ENCODE measurements around the gene AFDN.

The AFDN gene, protein sequence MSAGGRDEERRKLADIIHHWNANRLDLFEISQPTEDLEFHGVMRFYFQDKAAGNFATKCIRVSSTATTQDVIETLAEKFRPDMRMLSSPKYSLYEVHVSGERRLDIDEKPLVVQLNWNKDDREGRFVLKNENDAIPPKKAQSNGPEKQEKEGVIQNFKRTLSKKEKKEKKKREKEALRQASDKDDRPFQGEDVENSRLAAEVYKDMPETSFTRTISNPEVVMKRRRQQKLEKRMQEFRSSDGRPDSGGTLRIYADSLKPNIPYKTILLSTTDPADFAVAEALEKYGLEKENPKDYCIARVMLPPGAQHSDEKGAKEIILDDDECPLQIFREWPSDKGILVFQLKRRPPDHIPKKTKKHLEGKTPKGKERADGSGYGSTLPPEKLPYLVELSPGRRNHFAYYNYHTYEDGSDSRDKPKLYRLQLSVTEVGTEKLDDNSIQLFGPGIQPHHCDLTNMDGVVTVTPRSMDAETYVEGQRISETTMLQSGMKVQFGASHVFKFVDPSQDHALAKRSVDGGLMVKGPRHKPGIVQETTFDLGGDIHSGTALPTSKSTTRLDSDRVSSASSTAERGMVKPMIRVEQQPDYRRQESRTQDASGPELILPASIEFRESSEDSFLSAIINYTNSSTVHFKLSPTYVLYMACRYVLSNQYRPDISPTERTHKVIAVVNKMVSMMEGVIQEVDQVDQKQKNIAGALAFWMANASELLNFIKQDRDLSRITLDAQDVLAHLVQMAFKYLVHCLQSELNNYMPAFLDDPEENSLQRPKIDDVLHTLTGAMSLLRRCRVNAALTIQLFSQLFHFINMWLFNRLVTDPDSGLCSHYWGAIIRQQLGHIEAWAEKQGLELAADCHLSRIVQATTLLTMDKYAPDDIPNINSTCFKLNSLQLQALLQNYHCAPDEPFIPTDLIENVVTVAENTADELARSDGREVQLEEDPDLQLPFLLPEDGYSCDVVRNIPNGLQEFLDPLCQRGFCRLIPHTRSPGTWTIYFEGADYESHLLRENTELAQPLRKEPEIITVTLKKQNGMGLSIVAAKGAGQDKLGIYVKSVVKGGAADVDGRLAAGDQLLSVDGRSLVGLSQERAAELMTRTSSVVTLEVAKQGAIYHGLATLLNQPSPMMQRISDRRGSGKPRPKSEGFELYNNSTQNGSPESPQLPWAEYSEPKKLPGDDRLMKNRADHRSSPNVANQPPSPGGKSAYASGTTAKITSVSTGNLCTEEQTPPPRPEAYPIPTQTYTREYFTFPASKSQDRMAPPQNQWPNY (N-terminal part only)

DNA sequence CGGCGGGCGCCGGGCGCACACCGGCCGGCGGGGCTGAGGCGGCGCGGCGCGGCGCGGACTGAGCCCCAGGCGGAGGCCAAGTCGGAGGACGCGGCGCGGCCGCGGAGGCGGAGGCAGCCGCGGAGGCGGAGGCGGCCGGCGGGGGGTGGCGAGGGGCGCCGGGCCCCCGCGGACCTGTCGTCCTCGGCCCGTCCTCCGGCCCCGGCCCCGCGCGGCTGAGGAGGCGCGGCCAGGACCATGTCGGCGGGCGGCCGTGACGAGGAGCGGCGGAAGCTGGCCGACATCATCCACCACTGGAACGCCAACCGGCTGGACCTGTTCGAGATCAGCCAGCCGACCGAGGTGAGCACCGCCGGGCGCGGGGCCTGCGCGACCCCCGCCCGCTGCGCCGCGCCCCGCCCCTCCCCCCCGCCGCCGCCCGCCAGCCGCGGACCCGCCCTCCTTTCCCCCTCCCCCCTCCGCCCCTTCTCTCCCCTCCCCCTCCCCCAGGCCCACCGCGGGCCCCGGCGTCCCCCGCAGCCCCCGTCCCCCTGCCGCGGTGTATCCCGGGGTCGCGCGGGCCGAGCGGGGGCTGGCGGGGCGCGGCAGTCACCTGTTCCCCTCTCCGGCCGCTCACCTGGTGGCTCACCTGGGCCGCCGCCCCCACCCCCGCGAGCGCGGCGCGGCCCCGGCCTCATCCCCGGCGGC is at the start of gene AFDN:
AFDN (plus strand) TSS at position 16 of the 687 bp plus-strand sequence; CDS start at position 238, 222 bp downstream.
- no peak for DNase-seq

DNA sequence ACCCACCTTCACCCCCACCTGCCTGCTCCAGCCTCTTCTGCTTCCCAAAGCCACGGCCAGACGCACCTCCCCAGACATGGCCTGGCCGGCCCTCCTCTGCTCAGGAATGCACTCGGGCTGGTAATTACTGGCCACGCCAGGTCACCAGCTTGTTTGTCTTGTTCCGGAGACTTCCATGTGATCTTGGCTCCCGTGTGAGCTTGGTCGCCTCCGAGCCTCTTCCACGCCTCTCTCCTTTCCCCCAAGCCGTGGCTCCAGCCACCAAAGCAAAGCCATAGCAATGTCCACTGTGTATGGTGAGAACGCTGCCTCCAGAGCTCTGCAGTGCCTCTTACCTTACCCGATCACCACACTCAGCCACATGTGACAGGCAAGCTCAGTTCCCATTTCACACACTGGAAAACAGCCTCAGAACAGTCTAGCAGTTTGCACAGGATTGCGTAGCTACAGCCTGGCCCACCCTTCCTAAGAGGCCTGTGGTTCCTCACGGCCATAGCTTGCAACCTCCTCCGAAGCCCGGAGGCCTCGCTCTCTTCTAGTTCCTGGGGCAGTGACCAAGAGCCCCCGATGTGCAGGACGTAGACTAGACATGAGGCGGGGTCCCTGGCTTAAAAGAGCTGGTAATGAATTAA is 48.1 kb upstream of the AFDN start:
- no peak for DNase-seq

DNA sequence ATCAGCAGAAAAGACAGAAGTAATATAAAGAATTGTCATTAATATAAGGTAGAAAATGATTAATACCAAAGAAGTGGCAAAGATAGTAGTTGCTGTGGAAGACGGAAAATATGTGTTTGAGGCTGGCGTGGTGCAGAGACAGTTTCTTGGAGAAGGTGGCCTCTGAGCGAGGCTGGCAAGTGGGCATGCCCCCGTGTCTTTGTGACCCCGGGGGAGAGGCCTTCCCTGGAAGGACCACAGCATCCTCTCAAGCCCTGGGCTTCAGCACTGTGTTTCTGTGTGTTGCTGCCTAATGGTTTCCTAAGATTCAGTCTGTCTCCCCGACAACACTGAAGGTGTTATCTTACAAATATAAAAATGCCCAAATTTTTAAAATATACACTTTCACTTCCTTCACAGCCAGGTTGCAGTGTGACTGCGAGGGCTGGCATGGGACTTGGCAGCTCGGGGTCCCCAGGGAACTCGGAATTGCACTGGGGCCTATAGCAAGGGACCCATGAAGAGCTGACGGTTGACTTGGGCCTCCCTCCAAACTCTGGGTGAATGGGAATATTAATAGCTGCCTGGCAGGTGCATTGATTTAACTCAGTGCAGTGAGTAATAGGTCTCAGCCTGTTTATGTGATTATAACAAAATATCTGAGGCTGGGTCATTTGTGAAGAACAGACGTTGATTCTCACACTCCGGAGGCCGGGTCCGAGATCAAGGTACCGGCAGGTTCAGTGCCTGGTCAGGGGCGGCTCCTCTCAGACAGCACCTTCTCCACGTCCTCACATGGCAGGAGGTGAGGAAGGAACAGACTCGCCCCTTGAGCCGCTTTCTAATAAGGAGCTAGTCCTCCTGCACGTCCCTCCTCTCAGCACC is 47.4 kb upstream of the AFDN start:
- no peak for DNase-seq

DNA sequence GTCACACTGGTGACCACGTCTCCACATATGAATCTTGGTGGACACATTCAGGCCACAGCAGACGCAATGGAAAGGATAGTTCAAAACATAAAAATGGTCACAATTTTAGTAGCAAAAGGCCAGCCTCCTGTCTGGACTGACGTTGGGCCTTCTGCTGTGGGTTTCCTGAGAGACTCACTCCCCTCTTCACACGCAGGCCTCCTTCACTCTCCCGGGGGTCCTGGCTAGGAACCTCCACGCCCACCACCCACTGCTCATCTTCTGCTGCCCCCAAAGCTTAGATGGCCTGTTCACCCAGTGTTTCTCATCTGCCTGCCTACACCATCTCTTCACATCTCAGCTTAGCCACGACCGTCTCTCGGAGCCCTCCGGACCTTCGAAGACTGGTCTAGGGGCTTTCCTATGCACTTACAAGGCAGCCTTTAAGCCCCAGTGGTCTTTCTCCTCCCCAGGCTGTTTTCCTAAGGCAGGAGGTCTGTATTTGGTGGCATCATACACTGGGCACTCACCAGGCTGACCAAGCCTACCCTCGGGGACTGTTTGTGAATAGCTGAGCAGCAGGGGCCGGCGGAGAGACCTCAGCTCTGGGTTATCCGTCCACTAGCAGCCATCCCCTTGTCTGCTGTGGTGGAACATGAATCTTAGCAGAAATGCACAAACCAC is 46.6 kb upstream of the AFDN start:
- no peak for DNase-seq

DNA sequence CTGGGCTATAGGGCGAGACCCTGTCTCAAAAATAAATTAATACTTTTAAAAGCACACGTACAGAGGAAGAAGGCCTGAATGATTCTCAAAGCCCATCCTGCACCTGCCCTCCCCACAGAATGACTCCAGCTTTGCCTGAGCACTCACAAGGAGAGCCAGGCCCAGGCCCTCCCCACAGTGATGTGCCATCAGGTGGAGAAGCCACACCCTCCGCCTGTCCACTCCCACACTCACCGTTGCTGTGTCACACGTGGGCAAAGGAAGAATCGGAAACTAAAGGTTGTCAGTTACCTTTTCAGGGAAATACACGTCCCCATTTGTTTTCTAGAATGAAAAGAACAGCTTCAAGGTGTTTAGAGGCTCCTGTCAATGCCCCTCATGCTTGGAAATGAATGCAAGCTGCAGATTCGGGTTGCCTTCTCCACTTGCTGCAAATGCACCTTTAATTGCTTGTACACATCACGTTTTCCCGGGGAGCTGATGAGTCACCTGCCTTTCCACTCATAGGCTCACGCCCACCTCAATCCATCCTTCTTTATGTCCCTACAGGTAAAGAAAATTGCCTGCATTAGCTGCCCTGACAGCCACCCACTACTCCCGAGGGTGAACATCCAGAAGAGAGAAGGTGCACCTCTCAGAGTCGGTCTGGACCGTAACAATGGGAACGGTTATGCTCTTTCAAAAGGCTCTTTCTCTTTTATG is 45.5 kb upstream of the AFDN start:
- DNase-seq: no peak

DNA sequence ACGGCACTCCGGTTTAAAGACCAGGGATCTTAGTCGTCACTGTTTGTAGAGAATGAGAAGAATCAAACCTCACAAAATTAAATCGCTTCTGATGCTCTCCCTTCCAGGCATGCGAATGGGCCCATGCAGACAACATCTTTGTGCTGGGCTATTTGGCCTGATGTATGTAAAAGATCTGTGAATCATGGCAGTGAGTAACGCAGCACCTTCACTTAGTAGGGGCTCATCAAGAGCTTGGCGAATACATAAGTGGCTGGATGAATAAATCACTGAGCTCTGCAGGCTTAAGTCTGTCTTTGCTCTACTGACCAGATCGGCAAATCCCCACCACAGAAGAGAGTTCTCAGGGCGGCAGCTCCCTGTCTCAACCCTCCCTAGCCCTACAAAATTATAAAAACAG is 44.8 kb upstream of the AFDN start:
- no peak for DNase-seq

DNA sequence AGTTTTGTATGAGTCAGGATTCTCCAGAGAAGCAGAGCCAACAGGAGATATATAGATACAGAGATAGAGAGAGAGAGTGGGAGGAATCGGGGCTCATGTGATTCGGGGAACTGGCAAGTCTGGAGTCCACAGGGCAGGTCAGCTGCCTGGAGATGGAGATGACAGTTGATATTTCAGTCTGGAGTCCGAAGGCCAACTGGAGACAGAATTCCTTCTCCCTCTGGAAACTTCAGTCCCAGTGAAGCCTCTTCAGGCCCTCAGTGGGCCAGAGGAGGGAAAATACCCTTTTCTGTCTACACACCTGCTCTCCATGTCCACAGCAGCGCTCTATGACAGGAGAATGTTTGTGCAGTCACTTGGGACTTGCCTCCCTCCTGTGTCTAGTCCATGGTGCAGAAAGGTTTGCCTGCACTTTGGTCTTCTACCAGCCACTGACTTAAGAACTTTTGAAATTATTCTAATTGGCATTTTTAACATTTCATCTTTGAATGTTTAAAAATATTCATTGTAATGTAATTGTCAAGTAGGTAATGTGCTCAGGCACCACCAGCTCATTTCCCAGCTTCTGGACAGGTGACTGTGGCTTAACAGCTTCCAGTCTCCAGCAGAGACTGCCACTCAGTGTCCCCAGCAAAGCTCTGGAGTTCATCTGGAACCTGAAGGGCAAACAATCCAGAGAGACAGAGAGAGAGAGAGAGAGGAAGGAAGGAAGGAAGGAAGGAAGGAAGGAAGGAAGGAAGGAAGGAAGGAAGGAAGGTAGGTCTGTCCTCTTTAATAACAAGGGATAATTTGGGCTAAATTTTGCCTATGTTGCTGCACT is 43.8 kb upstream of the AFDN start:
- DNase-seq: no peak

DNA sequence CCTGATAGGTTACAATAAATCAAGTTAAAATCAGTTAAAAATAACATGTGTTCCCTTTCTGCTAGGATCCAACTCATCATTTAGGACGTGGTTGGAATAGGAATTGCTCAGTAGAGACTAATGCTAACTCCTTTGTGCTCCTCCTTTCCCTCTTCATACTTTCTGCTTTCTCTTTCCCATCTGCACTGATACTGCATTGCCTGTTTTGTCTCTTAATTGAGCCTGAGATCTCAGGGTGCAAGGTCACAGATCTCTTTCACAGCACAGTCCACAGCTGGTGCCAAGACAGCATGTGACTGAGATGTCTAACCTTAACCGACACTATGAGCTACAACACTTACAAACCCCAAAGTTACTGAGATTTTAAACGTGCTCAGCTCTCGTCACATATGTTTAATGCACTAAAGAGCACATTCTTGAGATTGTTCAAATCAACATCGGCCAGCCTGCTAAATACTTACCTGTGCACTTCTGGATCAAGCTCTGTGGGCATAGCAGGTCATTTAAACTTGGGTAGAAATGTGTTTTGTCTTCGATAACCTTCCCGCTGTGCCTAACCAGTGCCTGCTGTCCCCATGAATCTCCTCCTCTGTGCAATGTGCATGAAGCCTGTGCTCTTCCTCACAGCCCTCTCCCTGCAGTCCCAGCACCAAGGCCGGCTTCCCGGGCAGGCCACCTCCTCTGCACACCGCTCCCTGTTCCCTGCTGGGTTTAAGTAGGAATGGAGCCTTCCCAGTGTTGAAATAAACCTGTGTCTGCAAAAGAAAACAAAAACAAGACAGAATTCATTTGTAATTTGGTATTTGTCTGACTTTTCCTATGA is 39.6 kb upstream of the AFDN start:
- no peak for DNase-seq

DNA sequence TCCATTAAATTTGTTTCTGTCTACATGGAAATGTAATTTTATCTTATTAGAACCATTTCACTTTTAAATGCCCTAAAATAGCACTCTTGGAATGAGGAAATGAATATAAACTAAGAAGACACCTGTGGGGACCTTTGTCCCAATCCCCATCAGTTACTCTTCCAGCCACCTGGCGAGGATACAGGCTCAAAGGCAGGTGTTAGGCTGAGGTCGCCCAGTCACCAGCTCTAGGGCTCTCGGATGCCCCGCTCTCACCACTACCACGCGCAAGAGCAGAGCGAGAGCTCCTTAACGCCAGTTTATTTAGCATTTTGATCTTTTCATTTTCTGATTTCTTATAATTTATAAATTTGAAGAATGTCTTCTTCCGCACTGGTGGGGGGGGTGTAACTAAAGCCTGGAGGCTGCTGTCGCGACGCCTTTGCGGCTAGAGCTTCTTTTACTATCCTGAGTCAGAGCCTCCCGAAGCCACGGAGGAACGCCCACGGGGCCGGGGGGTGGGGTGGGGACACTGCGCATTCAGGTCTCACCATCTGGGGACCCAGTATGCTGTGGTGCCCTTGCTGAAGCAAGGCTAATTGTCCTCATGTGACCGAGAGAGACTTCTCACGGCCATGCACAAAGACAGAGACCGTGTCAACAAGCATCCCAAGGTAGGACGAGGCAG is 38.7 kb upstream of the AFDN start:
- no peak for DNase-seq

DNA sequence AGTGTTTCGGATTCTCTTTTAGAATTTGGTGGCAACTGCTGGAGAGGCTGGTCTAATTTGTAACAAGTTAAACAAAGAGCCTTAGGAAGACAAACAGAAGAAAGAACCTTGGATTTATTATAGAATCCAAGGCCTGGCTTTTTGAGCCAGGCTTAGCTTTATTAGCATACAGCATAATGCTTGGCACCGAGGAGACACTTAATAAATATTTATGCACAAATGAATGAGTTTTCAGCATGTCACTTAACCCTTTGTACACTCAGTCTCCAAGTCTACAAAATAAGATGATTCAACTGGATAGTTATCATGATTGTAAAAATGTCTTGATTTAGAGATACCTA is 38.2 kb upstream of the AFDN start:
- DNase-seq: no peak

DNA sequence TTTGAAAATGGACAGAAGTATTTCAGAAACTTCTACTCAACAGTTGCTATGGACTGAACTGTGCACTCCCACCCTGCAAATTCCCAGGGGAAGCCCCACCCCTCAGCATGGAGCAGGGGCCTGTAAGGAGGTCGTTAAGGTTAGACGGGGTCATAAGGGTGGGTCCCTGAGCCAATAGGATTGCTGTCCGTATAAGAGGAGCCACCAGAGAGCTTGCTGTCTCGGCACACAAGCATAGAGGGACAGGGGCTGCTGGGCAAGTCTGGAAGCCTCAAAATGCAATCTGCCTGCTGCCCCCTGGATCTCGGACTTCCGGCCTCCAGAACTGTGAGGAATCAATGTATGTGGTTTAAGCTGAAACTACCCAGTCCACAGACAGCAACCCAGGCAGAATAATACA is 37.4 kb upstream of the AFDN start:
- no peak for DNase-seq

DNA sequence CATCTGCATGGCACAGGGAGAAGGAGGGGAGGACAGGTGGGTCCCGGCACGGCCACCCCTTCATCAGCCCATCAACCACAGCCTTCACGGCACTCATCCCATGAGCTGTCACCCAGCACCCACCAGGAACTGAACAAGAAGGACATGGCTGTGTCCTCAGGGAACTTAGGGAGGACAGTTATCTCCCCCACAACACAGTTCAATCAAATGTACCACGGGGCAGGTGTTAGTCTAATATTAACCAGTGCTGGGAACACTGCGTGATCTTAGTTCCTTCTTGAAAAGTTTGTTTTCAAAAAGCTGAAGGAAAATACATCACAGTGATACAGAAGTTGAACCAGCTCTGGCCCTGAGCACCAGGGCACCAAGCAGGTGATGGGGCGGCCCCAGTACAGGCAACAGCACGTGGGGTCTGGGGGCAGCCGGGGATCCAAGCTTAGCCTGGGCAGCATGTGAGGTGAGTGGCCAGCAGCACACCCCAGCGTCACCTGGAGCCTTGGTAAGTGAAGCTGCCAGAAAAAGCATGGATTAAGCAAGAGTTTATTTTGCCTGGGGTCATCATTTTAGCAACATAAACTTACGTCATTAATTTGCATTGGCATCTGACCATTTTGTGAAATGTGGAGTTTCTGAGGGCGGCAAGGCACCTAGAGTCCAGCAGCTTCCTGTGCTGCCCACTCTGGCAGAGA is 35.5 kb upstream of the AFDN start:
- DNase-seq: no peak

DNA sequence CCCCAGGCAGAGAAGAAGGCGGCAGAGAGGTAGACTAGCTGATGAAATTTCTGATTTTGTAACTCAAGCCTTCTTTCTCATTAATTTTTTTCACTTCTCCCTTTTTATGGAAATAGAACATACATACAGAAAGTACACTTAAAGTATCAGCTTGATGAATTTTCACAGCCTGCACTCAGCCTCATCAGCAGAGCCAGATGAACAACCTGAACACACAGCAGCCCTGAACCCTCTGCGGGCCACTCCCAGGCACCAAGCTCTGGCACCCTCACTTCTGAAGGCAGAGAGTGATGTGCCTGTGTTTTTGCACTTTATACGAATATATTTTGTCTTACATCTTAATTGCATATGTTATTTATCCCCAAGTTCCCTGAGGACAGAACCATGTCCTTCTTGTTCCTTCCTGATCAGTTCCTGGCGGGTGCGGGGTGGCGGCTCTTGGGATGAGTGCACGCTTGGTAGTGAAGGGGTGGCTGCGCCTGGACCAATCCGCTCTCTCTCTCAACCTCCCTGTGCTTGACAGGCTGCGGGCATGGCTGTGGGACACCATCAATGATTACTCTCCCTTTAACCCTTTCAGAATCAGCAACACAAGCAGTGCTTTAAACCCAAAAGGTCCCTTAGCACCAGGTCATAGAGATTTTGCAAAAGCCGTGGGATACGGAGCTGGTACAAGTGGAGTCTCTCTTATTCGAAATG is 34.8 kb upstream of the AFDN start:
- DNase-seq: no peak

DNA sequence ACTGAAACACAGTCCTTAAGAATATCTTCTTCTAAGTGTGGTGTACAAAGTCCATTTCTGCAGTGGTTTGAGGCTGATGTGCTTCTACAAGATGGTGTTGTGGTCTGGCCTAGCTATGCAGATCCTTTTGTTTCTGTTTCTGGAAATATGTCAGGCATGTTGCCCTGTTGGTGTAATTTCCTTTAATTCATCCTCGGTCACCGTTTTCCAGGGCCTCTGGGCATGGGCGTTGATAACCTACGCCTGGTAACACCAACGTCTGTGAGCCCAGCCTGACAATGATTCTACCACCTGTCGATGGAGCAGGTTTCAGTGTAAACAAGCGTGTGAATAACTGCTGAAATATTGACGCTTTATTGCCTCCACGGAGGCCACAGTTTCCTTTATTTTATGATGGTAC is 33.3 kb upstream of the AFDN start:
- no peak for DNase-seq

DNA sequence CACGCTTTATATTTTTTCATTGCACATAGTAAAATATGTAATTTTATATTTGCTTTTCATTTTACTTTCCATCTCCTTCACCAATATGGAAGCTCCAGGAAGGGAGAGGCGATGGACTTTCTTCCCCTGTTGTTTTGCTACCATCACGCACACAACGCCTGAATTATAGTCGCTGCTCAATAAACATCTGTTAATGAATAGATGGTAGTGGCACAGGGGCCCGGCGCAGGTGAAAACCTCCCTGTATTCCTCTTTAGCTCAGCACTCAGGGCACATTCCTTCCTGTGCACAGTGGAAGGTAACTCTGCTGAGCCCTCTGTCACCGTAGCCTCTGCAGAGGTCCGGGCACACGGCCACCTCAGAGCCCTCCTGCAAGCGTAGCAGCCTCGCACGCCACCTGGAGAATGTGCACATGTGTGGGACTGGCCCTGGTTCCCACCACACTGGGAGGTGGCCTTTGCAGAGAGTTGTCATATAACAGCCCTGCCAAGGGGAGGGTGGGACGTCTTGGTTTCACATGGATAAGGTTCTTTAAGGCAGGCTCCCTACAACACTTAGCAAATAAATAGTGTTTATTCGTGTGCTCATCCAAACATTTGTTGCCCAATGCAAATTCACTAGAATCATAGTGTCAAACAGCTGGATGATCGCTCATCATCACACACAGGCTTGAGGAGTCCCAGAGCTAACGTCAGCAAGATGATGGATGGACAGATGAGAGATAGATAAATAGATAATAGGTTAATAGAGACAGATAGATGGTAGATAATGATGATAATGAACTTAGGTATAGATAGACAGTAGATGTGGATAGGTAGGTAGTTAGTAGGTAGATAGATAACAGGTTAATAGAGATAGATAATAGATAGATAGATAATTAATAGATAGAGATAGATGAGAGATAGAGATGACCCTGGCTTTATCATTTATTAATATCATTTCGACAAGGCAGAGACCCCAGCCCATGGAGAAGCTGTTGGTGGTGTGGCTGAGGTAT is 32.3 kb upstream of the AFDN start:
- DNase-seq: no peak
